Measurements from ENCODE around the gene PELI2. TPM values are rescaled to one million over a fixed set of nuclear protein-coding genes. Genes with fewer than 3 reads are reported as not detected.

Gene PELI2
- total RNA-seq, 3 donors from 2014 or later (not counting 1 experiment from before 2014, with no cell fraction given) = 16.4 to 25.0 (median 24.9) TPM

DNA sequence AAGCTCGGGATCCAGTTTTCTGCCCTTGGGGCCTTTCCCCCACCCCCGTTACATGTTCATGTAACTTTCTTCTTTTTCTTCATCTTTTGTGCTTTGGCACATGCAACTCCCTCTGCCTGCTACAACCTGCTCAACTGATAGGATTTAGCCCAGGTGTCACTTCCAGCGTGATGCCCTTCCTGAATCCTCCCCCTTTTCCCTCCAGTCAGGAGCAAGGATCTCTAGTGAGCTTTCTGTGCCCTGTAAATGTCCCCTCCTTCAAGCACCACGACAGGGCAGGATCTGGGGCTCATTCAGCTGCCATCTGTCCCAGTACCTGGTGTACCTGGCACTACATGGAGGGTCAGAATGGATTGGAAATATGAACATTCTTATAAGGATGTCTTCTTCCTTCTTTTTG, 15.3 kb downstream of the PELI2 start:
- Mint-ChIP-seq H3K4me3 (no peak overlapping the region), H3K4me1 (peaks cover 41 to 56% of the 10 kb centered on the region in 2 donors), H3K9me3 (no peaks in the 10 kb centered on the region), H3K27me3 (ENCODE audit: low read depth in 2 of 2) (no peaks in the 10 kb centered on the region), H3K36me3 (no peaks in the 10 kb centered on the region), H3K27ac (no peak overlapping the region)
- Histone ChIP-seq H3K36me3 (ENCODE audit: control insufficient read depth, insufficient read depth, low read length) (no peaks in the 10 kb centered on the region), H3K4me1 (ENCODE audit: control insufficient read depth, insufficient read depth, low read length) (peaks cover 8% of the 10 kb centered on the region), H3K27ac (ENCODE audit: low read length) (no peak overlapping the region), H3K9me3 (ENCODE audit: control insufficient read depth, insufficient read depth, low read length) (no peaks in the 10 kb centered on the region), H3K27me3 (ENCODE audit: control insufficient read depth, insufficient read depth, low read length) (no peaks in the 10 kb centered on the region), H3K4me3 (ENCODE audit: low read length) (no peak overlapping the region)
- intact Hi-C loops (cut with micrococcal nuclease) = no loop called here
- DNase-seq (no peak), ATAC-seq (no peak)
- WGBS (ENCODE audit: insufficient coverage) = 67% methylated on average over 4 of the region's 4 CpGs
- TF ChIP-seq CTCF (IDR thresholded peaks at IDR 0.05) = no peak

GRCh38 chr14:56135001-56135400, 16.8 kb downstream of the PELI2 start:
- H3K27me3 ChIP-seq (ENCODE audit: control insufficient read depth, insufficient read depth, low read length) = no peaks in the 10 kb centered on the region
- no peaks in the 10 kb centered on the region for H3K9me3 Mint-ChIP-seq
- DNase-seq (no peak), ATAC-seq (no peak)
- no peak overlapping the region for H3K4me3 Mint-ChIP-seq
- no peaks in the 10 kb centered on the region for H3K36me3 Mint-ChIP-seq
- no peak overlapping the region for H3K27ac ChIP-seq (ENCODE audit: low read length)
- no peaks in the 10 kb centered on the region for H3K36me3 ChIP-seq (ENCODE audit: control insufficient read depth, insufficient read depth, low read length)
- peaks cover 43 to 45% of the 10 kb centered on the region in 2 donors for H3K4me1 Mint-ChIP-seq
- H3K27me3 Mint-ChIP-seq (ENCODE audit: low read depth in 2 of 2) = no peaks in the 10 kb centered on the region
- no peaks in the 10 kb centered on the region for H3K9me3 ChIP-seq (ENCODE audit: control insufficient read depth, insufficient read depth, low read length)
- intact Hi-C loops (cut with micrococcal nuclease) = no loop called here
- TF ChIP-seq CTCF (IDR thresholded peaks at IDR 0.05) = no peak
- no peak overlapping the region for H3K27ac Mint-ChIP-seq
- H3K4me3 ChIP-seq (ENCODE audit: low read length) = no peak overlapping the region
- peaks cover under 1% of the 10 kb centered on the region for H3K4me1 ChIP-seq (ENCODE audit: control insufficient read depth, insufficient read depth, low read length)
- WGBS (ENCODE audit: insufficient coverage) = 92% methylated on average over 5 of the region's 5 CpGs

DNA sequence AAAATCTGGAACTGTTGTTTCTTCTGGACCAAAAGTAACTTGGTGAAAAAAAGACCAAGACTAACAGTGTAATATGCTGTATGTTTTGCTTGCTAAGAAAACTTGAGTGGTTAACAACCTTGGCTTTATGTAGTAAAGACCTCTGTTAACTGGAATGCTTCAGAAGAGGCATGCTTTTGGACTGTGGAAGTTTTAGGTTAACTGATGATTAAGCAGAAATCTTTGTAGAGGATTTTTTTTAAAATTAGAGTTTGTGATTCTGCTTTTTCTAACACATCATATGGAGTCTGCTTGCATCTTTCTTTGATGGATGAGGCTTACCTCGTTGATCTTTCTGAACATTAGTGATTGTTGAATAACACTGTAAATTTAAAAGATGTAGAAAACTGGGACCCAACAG, 17.5 kb downstream of the PELI2 start:
- no CpG with 5 or more reads among the region's 1 CpG for WGBS (ENCODE audit: insufficient coverage)

More for the DNA sequence above, 17.5 kb downstream of the PELI2 start:
- H3K9me3 Mint-ChIP-seq = no peaks in the 10 kb centered on the region
- H3K4me1 Mint-ChIP-seq = peaks cover 47% of the 10 kb centered on the region in 2 donors
- H3K4me3 ChIP-seq (ENCODE audit: low read length) = no peak overlapping the region
- no peak overlapping the region for H3K27ac ChIP-seq (ENCODE audit: low read length)
- DNase-seq = no peak
- H3K27ac Mint-ChIP-seq = no peak overlapping the region
- no peaks in the 10 kb centered on the region for H3K27me3 ChIP-seq (ENCODE audit: control insufficient read depth, insufficient read depth, low read length)
- no peaks in the 10 kb centered on the region for H3K27me3 Mint-ChIP-seq (ENCODE audit: low read depth in 2 of 2)
- H3K36me3 ChIP-seq (ENCODE audit: control insufficient read depth, insufficient read depth, low read length) = no peaks in the 10 kb centered on the region
- no peak for TF ChIP-seq CTCF (IDR thresholded peaks at IDR 0.05)
- no peaks in the 10 kb centered on the region for H3K36me3 Mint-ChIP-seq
- no peak overlapping the region for H3K4me3 Mint-ChIP-seq
- intact Hi-C loops (cut with micrococcal nuclease) = no loop called here
- H3K4me1 ChIP-seq (ENCODE audit: control insufficient read depth, insufficient read depth, low read length) = no peaks in the 10 kb centered on the region
- ATAC-seq = no peak
- no peaks in the 10 kb centered on the region for H3K9me3 ChIP-seq (ENCODE audit: control insufficient read depth, insufficient read depth, low read length)
